Mononuclear cell (primary cell): ENCODE data around the gene TOX2. TPM values are rescaled to one million over a fixed set of nuclear protein-coding genes. Genes with fewer than 3 reads are reported as not detected.

Experiments
- H3K27me3 ChIP-seq: 2 replicates; pipeline ENCODE4 v1.6.0; 2011; ENCODE audit warnings: low read length, control low read depth; ENCODE audit not compliant: insufficient read depth
- H3K4me1 ChIP-seq: 2 replicates; pipeline ENCODE4 v1.5.1; 2011; ENCODE audit warnings: mild to moderate bottlenecking, low read length, control low read depth; ENCODE audit not compliant: insufficient read depth
- H3K4me3 ChIP-seq: 2 replicates; pipeline ENCODE4 v1.5.1; 2011; ENCODE audit warnings: mild to moderate bottlenecking, low read length, moderate library complexity
- H3K9me3 ChIP-seq: 2 replicates; pipeline ENCODE4 v1.5.1; 2011; ENCODE audit warnings: low read depth, mild to moderate bottlenecking, control low read depth, low read length
- total RNA-seq: library from RNA; depleted of rRNA; stranded (reverse); fragments of >200 nt; gene quantifications from one replicate; pipeline ENCODE4 v1.2.3, GENCODE V29; 2012

TOX2 gene
- total RNA-seq, 1 donor: 0.21 TPM

DNA sequence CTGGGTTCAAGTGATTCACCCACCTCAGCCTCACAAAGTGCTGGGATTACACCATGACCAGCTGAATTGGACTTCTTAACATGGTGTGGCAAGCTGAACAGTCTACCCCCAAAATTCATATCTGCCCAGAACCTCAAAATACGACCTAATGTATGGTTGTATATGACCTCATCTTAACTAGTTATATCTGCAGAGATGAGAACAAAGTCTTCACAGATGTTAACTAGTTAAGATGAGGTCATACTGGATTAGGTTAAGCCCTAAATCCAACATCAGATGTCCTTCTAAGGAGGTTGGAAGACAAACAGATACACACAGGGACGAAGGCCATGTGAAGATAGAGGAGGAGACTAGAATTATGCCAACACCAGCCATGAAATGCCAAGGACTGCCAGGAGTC is 169.8 kb downstream of the TOX2 start:
- H3K27me3 ChIP-seq: no peaks in the 10 kb centered on the region
- H3K4me1 ChIP-seq: peaks cover 8% of the 10 kb centered on the region
- H3K9me3 ChIP-seq: no peaks in the 10 kb centered on the region
- H3K4me3 ChIP-seq: no peak overlapping the region

DNA sequence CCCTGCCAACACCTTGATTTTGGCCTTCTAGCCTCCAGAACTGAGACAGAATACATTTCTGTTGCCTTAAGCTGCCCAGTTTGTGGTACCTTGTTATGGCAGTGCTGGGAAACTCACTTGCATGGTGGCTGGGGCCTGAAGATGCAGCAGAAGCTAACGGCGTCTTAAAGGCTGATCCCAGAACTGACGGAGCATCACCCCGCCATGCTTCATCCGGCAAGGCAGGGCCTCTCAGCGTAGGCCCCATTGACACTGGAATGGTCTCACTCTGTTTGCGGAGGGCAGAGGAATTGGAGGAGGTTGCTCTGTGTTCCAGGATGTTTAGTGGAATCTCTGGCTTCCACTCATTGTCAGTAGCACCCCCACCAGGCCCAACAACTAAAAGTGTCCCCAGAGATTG is 170.2 kb downstream of the TOX2 start:
- Histone ChIP-seq H3K4me1 (peaks cover 8% of the 10 kb centered on the region), H3K27me3 (no peaks in the 10 kb centered on the region), H3K4me3 (no peak overlapping the region), H3K9me3 (no peaks in the 10 kb centered on the region)

DNA sequence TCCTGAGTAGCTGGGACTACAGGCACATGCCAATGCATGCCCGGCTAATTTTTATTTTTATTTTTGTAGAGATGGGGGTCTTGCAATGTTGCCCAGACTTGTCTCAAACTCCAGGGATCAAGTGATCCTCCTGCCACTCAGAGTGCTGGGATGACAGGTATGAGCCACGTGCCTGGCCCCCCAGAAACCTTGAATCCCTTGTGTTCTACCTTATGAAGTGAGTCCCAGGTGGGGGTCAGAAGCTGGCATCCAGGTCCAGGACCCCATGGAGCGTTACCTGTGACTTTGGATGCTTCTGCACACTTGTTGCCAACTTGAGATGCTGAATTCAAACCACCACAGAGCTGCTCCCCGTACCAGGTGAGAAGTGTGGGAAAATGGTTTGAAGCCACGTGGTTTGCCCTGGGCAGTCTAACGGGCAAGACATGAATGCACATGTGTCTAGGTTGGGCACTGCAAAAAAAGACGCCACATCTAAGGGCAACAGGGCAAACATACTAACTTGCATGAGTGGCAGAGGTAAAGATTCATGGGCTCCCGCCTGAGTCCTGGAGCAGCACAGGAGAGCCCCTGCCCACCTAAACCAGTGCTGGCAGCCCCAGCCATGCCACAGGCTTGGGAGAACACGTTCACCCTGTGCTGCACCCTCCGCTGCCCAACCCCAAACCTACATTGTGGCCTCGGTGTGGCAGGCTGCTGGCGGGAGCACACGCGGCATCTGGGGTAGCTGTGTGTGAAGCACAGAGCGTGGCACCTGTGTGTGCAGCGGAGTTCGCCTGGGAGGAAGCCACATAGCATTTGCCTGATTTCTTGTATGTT is 171.2 kb downstream of the TOX2 start:
- Histone ChIP-seq H3K9me3 (no peaks in the 10 kb centered on the region), H3K27me3 (no peaks in the 10 kb centered on the region), H3K4me3 (no peak overlapping the region), H3K4me1 (no peaks in the 10 kb centered on the region)

GRCh38 chr20:44087051-44087856 is 172.6 kb downstream of the TOX2 start:
- no peak overlapping the region for H3K4me3 ChIP-seq
- H3K27me3 ChIP-seq: no peaks in the 10 kb centered on the region
- no peaks in the 10 kb centered on the region for H3K9me3 ChIP-seq
- no peaks in the 10 kb centered on the region for H3K4me1 ChIP-seq

DNA sequence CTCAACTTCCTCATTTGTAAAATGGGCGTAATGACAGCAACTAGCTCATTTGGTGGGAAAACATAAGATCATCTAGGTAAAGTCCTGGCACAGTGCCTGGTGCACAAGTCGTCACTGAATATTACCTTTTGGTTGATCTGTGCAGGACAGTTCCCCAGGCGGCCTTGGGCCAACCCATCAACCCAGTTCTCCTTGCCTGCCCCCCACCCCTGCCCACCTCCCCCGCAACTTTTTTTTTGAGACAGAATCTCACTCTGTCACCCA is 173.1 kb downstream of the TOX2 start:
- Histone ChIP-seq H3K4me3 (no peak overlapping the region), H3K27me3 (no peaks in the 10 kb centered on the region), H3K9me3 (no peaks in the 10 kb centered on the region), H3K4me1 (no peaks in the 10 kb centered on the region)

DNA sequence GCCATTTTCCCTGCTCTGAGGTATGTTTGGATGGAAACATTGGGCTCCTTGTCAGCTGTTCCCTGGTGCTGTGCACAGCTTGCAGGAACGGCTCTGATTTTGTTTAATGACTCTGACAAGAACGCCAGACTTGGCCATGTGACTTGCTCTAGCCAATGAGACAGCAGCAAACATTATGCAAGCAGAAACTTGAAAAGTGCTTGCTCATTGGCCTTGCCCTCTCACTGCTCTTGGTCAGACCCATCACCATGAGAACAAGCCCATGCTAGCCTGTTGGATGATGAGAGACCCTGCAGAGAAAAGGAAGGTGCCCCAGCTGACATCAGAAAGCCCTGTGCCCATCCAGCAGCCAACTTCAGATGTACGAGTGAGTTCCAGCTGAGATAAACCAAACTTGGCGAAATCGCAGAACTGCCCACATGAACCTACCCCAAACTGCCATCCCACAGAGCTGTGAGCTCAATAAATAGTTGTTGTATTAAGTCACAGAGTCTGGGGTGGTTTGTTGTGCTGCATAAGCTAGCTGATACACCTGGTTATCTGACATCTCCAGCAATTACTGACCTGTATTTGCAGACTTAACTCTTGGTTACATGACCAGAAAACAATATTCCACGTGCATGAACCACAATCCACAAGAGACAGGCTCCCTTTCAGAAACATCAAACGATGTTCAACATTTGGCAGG is 175.5 kb downstream of the TOX2 start:
- Histone ChIP-seq H3K4me3 (no peak overlapping the region), H3K9me3 (no peaks in the 10 kb centered on the region), H3K4me1 (no peaks in the 10 kb centered on the region), H3K27me3 (no peaks in the 10 kb centered on the region)

DNA sequence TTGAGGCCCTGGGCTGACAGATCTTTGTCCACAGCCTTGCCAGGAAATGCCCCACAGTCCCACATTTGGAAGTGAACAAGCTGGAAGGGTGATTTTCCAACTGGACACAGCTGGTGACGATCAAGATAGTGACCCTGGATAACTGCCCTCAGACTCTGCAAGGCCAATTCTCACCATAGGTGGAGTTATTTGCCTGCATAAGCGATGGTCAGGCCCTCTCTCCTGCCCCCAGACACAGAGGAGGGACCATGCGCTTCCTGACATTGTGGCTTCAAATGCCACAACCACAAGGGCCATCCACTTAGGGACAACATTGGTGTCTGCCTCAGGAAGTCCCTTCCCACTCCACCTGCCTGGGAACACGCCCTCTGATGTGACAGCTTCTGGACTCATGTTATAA is 176.4 kb downstream of the TOX2 start:
- Histone ChIP-seq H3K4me1 (no peaks in the 10 kb centered on the region), H3K9me3 (no peaks in the 10 kb centered on the region), H3K4me3 (no peak overlapping the region), H3K27me3 (no peaks in the 10 kb centered on the region)

DNA sequence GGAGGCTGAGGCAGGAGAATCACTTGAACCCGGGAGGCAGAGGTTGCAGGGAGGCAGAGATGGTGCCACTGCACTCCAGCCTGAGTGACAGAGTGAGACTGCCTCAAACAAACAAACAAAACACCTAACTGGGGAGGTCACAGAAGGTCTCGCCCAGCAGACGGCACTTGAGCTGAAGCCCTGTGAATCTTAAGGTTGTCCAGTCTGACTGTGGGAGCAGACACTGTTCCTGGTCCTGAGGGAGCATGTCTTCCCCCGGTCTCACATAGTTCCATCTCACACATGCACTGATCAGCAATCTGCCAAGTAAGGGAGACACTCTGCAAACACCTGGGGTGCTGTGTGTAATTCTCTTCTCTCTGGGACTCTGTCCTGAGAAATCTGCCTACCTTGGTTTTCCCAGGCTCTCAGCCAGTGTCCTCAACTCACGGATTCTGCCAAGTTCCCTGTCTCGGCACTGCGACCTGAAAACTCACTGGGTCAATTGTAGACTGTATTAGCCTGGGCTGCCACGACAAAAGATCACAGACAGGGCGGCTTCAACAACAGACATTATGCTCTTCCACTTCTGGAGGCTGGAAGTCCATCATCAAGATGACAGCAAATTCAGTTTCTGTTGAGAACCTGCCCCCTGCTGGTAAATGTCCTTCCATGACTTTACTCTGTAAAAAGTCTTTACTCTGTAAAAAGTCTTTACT is 178.0 kb downstream of the TOX2 start:
- Histone ChIP-seq H3K9me3 (no peaks in the 10 kb centered on the region), H3K4me1 (no peaks in the 10 kb centered on the region), H3K27me3 (no peaks in the 10 kb centered on the region), H3K4me3 (no peak overlapping the region)

DNA sequence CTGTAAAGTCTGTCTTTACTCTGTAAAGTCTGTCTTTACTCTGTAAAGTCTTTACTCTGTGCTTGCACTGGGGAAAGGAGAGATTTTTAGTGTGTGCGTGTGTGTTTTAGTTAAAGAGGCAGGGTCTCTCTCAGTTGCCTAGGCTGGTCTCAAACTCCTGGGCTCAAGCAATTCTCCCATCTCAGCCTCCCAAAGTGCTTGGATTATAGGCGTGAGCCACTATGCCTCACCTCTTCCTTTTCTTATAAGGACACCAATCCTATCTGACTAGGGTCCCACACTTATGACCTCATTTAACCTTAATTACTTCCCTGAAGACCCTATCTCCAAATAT is 178.6 kb downstream of the TOX2 start:
- H3K4me1 ChIP-seq: no peaks in the 10 kb centered on the region
- no peak overlapping the region for H3K4me3 ChIP-seq
- no peaks in the 10 kb centered on the region for H3K27me3 ChIP-seq
- H3K9me3 ChIP-seq: no peaks in the 10 kb centered on the region

- Histone ChIP-seq H3K4me3 (no peak overlapping the region), H3K4me1 (no peaks in the 10 kb centered on the region), H3K9me3 (no peaks in the 10 kb centered on the region), H3K27me3 (no peaks in the 10 kb centered on the region)
Observed at GRCh38 chr20:44095831-44096230, 181.2 kb downstream of the TOX2 start.

- H3K4me3 ChIP-seq: no peak overlapping the region
- no peaks in the 10 kb centered on the region for H3K4me1 ChIP-seq
- peaks cover 6% of the 10 kb centered on the region for H3K27me3 ChIP-seq
- no peaks in the 10 kb centered on the region for H3K9me3 ChIP-seq
Observed at GRCh38 chr20:44097521-44098255, 183.0 kb downstream of the TOX2 start.

- Histone ChIP-seq H3K27me3 (peaks cover 8% of the 10 kb centered on the region), H3K4me1 (no peaks in the 10 kb centered on the region), H3K4me3 (no peak overlapping the region), H3K9me3 (no peaks in the 10 kb centered on the region)
Observed at GRCh38 chr20:44098256-44098630, 183.6 kb downstream of the TOX2 start.

DNA sequence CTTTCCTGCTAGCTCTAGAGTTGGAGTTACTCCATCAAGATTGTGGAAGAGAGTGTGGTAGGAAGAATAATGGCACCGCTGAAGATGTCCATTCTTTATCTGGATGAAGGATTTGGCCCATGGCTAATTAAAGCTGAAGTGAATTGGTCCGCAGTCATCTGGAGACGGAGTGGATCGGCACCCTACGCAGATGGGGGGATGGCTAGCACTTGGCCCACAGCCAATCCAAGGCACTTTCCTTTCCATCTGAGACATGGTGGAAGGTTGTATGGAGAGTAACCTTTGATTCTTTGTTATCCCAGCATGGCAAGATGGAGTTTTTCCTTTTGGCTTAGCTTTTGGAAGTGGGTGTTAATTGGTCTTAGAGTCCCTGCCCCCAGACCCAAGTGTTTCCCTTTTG is 184.0 kb downstream of the TOX2 start:
- Histone ChIP-seq H3K27me3 (peaks cover 10% of the 10 kb centered on the region), H3K4me1 (no peaks in the 10 kb centered on the region), H3K9me3 (no peaks in the 10 kb centered on the region), H3K4me3 (no peak overlapping the region)

GRCh38 chr20:44099832-44100231 is 185.2 kb downstream of the TOX2 start:
- Histone ChIP-seq H3K4me1 (no peaks in the 10 kb centered on the region), H3K9me3 (no peaks in the 10 kb centered on the region), H3K4me3 (no peak overlapping the region), H3K27me3 (peaks cover 15% of the 10 kb centered on the region)
